ENCODE results near the gene GCNT4.

DNA sequence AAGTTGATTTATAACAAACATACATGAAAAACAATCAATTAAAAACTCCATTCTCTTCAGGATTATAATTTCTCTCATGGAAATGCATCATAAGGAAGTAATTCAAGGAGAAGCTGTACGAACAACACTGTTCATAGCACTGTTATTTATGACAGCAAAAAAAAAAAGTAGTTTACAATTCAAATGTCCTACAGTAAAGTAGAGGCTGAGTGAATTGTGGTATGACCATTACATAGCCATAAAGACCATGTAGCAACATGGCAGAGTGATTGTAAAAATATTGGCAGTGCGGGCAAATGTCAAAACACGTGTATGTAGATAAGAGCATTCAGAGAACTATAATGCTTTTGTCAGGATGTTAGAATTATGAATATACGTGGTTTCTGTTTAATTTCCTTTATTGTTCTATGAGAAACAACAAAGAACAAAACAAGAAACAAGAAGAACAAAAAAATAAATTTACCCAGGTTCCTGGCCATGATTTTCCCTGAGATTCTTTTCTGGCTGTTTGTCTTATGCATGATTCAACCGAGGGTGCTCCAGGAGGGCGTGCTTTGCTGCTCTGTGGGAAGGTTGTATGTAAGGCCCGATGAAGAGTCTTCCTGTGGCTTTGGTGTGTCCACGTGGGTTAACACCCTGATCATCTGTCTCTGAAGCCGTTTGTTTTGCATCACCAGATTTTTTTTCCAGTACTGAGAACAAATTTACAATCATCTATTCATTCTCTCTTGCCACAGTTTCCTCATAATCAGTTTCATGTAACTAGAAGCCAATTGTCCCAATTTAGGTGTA lies 28.8 kb downstream of the GCNT4 start:
- TF ChIP-seq, protein P1, sequence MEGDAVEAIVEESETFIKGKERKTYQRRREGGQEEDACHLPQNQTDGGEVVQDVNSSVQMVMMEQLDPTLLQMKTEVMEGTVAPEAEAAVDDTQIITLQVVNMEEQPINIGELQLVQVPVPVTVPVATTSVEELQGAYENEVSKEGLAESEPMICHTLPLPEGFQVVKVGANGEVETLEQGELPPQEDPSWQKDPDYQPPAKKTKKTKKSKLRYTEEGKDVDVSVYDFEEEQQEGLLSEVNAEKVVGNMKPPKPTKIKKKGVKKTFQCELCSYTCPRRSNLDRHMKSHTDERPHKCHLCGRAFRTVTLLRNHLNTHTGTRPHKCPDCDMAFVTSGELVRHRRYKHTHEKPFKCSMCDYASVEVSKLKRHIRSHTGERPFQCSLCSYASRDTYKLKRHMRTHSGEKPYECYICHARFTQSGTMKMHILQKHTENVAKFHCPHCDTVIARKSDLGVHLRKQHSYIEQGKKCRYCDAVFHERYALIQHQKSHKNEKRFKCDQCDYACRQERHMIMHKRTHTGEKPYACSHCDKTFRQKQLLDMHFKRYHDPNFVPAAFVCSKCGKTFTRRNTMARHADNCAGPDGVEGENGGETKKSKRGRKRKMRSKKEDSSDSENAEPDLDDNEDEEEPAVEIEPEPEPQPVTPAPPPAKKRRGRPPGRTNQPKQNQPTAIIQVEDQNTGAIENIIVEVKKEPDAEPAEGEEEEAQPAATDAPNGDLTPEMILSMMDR (IDR thresholded peaks at IDR 0.05) = no peak
- no peak for TF ChIP-seq POLR2AphosphoS5 (IDR thresholded peaks at IDR 0.05)
- no peak for TF ChIP-seq POLR2A (IDR thresholded peaks at IDR 0.05)

Measured in sigmoid colon (tissue), 4 donors.